ENCODE measurements around the gene CPE.

Gene CPE

GRCh38 chr4:165522050-165522449 is 143.2 kb downstream of the CPE start:
- Mint-ChIP-seq H3K36me3 (ENCODE audit: low read depth) (no peaks in the 10 kb centered on the region), H3K4me3 (no peak overlapping the region), H3K4me1 (no peaks in the 10 kb centered on the region), H3K27me3 (ENCODE audit: low read depth, poor library complexity) (peaks cover 4% of the 10 kb centered on the region), H3K27ac (no peak overlapping the region), H3K9me3 (no peaks in the 10 kb centered on the region)
- TF ChIP-seq CTCF (IDR thresholded peaks at IDR 0.05): no peak
- DNase-seq: no peak

- no peak for DNase-seq
- no peak for TF ChIP-seq CTCF (IDR thresholded peaks at IDR 0.05)
- no peaks in the 10 kb centered on the region for H3K9me3 Mint-ChIP-seq
- H3K4me3 Mint-ChIP-seq: no peak overlapping the region
- H3K4me1 Mint-ChIP-seq: no peaks in the 10 kb centered on the region
- H3K27me3 Mint-ChIP-seq (ENCODE audit: low read depth, poor library complexity): peaks cover 4% of the 10 kb centered on the region
- no peak overlapping the region for H3K27ac Mint-ChIP-seq
- H3K36me3 Mint-ChIP-seq (ENCODE audit: low read depth): no peaks in the 10 kb centered on the region
Observed at GRCh38 chr4:165524532-165525190, 145.9 kb downstream of the CPE start.

GRCh38 chr4:165532976-165533375 is 154.2 kb downstream of the CPE start:
- Mint-ChIP-seq H3K27ac (no peak overlapping the region), H3K9me3 (no peaks in the 10 kb centered on the region), H3K36me3 (ENCODE audit: low read depth) (no peaks in the 10 kb centered on the region), H3K4me3 (no peak overlapping the region), H3K27me3 (ENCODE audit: low read depth, poor library complexity) (no peaks in the 10 kb centered on the region), H3K4me1 (no peaks in the 10 kb centered on the region)
- no peak for TF ChIP-seq CTCF (IDR thresholded peaks at IDR 0.05)
- no peak for DNase-seq

GRCh38 chr4:165537028-165537648 is 158.3 kb downstream of the CPE start:
- TF ChIP-seq CTCF (IDR thresholded peaks at IDR 0.05): peak; percentile 77
- Mint-ChIP-seq H3K9me3 (no peaks in the 10 kb centered on the region), H3K36me3 (ENCODE audit: low read depth) (no peaks in the 10 kb centered on the region), H3K27ac (no peak overlapping the region), H3K27me3 (ENCODE audit: low read depth, poor library complexity) (no peaks in the 10 kb centered on the region), H3K4me3 (no peak overlapping the region), H3K4me1 (peaks cover 4% of the 10 kb centered on the region)
- DNase-seq: peak; percentile 17

GRCh38 chr4:165539801-165540200 is 161.0 kb downstream of the CPE start:
- Mint-ChIP-seq H3K27ac (no peak overlapping the region), H3K36me3 (ENCODE audit: low read depth) (no peaks in the 10 kb centered on the region), H3K4me3 (no peak overlapping the region), H3K9me3 (no peaks in the 10 kb centered on the region), H3K4me1 (peaks cover 4% of the 10 kb centered on the region), H3K27me3 (ENCODE audit: low read depth, poor library complexity) (no peaks in the 10 kb centered on the region)
- no peak for DNase-seq
- TF ChIP-seq CTCF (IDR thresholded peaks at IDR 0.05): no peak
